Fibroblast of lung (primary cell): ENCODE measurements around the gene NRGN. TPM values are rescaled to one million over a fixed set of nuclear protein-coding genes. Genes with fewer than 3 reads are reported as not detected.

Source experiments
- DNase-seq, 2 donors: peaks; one replicate each; pipeline versions ENCODE4 v3.0.0 to v3.0.0-alpha.2; 2010; ENCODE audit warnings: low read depth in 2 of 2
- H2AFZ ChIP-seq: 2 replicates; pipeline ENCODE4 v1.5.1; 2012; ENCODE audit warnings: low read length, control low read depth, inconsistent platforms
- H3K27ac ChIP-seq: 2 replicates; pipeline ENCODE4 v1.5.1; 2011; ENCODE audit warnings: low read length, control low read depth; ENCODE audit not compliant: insufficient read depth
- H3K27me3 ChIP-seq: 2 replicates; pipeline ENCODE4 v1.5.1; 2011; ENCODE audit warnings: mild to moderate bottlenecking, low read length; ENCODE audit not compliant: control insufficient read depth, insufficient read depth
- H3K36me3 ChIP-seq: 2 replicates; pipeline ENCODE4 v1.5.1; 2011; ENCODE audit warnings: low read length; ENCODE audit not compliant: control insufficient read depth, insufficient read depth
- H3K4me1 ChIP-seq: 2 replicates; pipeline ENCODE4 v1.5.1; 2011; ENCODE audit warnings: low read length; ENCODE audit not compliant: control insufficient read depth, insufficient read depth; ENCODE audit errors: extremely low read depth
- H3K4me2 ChIP-seq: 2 replicates; pipeline ENCODE4 v1.5.1; 2011; ENCODE audit warnings: low read length, control low read depth; ENCODE audit not compliant: insufficient read depth; ENCODE audit errors: extremely low read depth
- H3K4me3 ChIP-seq, 4 experiments: fragments of 200-600 bp in 1 of 4; sonication (generic) in 1 of 4; replicated peaks in 1 of 4; 2 replicates each; pipeline ENCODE4 v1.5.1; 2011 to 2016; ENCODE audit warnings: low read length in 4 of 4, low read depth in 3 of 4, mild to moderate bottlenecking in 3 of 4, control low read depth in 2 of 4, inconsistent platforms in 1 of 4, mixed read lengths in 1 of 4; ENCODE audit not compliant: insufficient read depth in 1 of 4; ENCODE audit errors: control extremely low read depth in 1 of 4
- H3K79me2 ChIP-seq: 2 replicates; pipeline ENCODE4 v1.5.1; 2012; ENCODE audit warnings: mild to moderate bottlenecking, low read length, inconsistent platforms; ENCODE audit not compliant: control insufficient read depth, insufficient read depth
- H3K9ac ChIP-seq: 2 replicates; pipeline ENCODE4 v1.5.1; 2011; ENCODE audit warnings: mild to moderate bottlenecking, low read length, control low read depth; ENCODE audit not compliant: insufficient read depth
- H3K9me3 ChIP-seq: 2 replicates; pipeline ENCODE4 v1.5.1; 2012; ENCODE audit warnings: low read depth, low read length; ENCODE audit not compliant: control insufficient read depth, insufficient read depth
- H4K20me1 ChIP-seq: 2 replicates; pipeline ENCODE4 v1.5.1; 2011; ENCODE audit warnings: low read length; ENCODE audit not compliant: control insufficient read depth, insufficient read depth; ENCODE audit errors: extremely low read depth
- CTCF ChIP-seq, 2 donors: IDR thresholded peaks in 1 of 2; conservative IDR thresholded peaks in 1 of 2; 1 replicate in 1 of 2; 2 replicates in 1 of 2; pipeline ENCODE4 v1.5.1; 2011 to 2012; ENCODE audit warnings: low read length in 2 of 2, control low read depth in 1 of 2, inconsistent platforms in 1 of 2, low read depth in 1 of 2, mild to moderate bottlenecking in 1 of 2
- EZH2 ChIP-seq: IDR thresholded peaks from 2 replicates; pipeline ENCODE4 v1.5.1; 2012; ENCODE audit warnings: low read length, control low read depth, mild to moderate bottlenecking; ENCODE audit errors: missing control alignments
- polyA plus RNA-seq, 2 donors: library from polyadenylated mRNA; depleted of rRNA in 1 of 2; stranded (reverse) in 1 of 2; unstranded in 1 of 2; fragments of >200 nt; gene quantifications; 2 replicates each; pipeline ENCODE4 v1.2.1, GENCODE V29; 2011 to 2012; ENCODE audit warnings: missing spikeins in 1 of 2
- total RNA-seq: library from RNA; depleted of rRNA; stranded (reverse); fragments of >200 nt; gene quantifications from 2 replicates; pipeline ENCODE4 v1.2.1, GENCODE V29; 2014

The NRGN gene
- total and polyA plus RNA-seq, 2 donors (not counting 1 experiment from before 2014, with no cell fraction given) = 0.17 to 4.9 TPM

DNA sequence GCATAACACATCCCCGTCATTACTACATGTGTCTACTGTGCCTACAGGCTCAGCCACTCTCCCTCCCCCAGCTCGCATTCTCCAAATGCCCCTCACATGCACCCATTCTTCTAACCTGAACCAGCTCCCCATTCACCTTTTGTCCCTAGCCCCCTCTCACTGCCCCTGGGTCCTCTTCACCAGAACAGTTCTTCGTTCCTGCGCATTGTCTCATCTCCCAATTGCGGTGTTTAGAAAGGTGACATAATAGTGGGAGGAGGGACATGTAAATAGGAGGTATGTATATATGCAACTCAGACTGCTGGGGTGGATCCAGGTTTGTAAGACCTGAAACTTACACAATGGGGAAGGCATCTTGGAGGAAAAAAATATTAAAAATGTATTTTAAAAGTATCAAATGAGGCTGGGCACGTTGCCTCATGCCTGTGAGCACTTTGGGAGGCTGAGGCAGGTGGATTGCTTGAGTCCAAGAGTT, 17.0 kb downstream of the NRGN start:
- H2AFZ ChIP-seq = no peak overlapping the region

DNA sequence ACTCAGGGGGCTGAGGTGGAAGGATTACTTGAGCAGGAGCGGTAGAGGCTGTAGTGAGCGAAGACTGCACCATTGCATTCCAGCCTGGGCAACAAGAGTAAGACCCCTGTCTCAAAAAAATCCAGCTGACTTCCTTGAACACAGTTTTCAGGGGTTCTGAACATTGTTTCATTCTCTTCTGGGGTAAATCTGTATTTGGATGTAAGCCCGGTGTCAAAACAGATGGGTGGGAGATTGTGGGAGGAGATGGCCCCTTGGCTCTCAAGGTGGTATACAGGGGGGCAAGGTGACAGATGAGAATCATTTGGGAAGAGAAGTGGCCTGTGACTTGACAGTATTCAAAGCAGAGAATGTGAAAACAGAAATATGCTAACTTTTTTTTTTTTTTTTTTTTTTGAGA, 17.6 kb downstream of the NRGN start:
- peaks cover 17% of the 10 kb centered on the region for H3K4me1 ChIP-seq
- DNase-seq = no peak

More for the DNA sequence above, 17.0 kb downstream of the NRGN start:
- Histone ChIP-seq H3K36me3 (no peaks in the 10 kb centered on the region), H3K4me1 (peaks cover 17% of the 10 kb centered on the region), H3K4me2 (no peak overlapping the region), H3K4me3 (no peak overlapping the region), H3K79me2 (no peaks in the 10 kb centered on the region), H3K9ac (no peak overlapping the region), H3K27me3 (peaks cover 6% of the 10 kb centered on the region), H3K9me3 (no peaks in the 10 kb centered on the region), H4K20me1 (no peaks in the 10 kb centered on the region), H3K27ac (no peak overlapping the region)
- TF ChIP-seq CTCF (conservative IDR thresholded peaks at IDR 0.05 in 1 of 2, IDR thresholded peaks at IDR 0.05 in 1 of 2; ENCODE audit: low read depth in 1 of 2, low read length in 2 of 2) (no peak), EZH2 (no peak)
- DNase-seq = no peak

More for the DNA sequence above, 17.6 kb downstream of the NRGN start:
- no peak overlapping the region for H3K9ac ChIP-seq
- H3K27me3 ChIP-seq = peaks cover 6% of the 10 kb centered on the region
- H3K4me3 ChIP-seq = no peak overlapping the region
- no peak overlapping the region for H3K4me2 ChIP-seq
- no peak overlapping the region for H2AFZ ChIP-seq
- no peak overlapping the region for H3K27ac ChIP-seq
- H3K36me3 ChIP-seq = no peaks in the 10 kb centered on the region
- no peaks in the 10 kb centered on the region for H4K20me1 ChIP-seq
- H3K9me3 ChIP-seq = no peaks in the 10 kb centered on the region
- TF ChIP-seq EZH2 (no peak), CTCF (conservative IDR thresholded peaks at IDR 0.05 in 1 of 2, IDR thresholded peaks at IDR 0.05 in 1 of 2; ENCODE audit: low read depth in 1 of 2, low read length in 2 of 2) (no peak)
- H3K79me2 ChIP-seq = no peaks in the 10 kb centered on the region
